Measurements from ENCODE around the gene VMP1.
"Not testable (repeated sequence)": the region's sequence is repeated elsewhere in the genome, so short reads cannot be mapped to it uniquely, and the experiment has no call there.

Gene VMP1

DNA sequence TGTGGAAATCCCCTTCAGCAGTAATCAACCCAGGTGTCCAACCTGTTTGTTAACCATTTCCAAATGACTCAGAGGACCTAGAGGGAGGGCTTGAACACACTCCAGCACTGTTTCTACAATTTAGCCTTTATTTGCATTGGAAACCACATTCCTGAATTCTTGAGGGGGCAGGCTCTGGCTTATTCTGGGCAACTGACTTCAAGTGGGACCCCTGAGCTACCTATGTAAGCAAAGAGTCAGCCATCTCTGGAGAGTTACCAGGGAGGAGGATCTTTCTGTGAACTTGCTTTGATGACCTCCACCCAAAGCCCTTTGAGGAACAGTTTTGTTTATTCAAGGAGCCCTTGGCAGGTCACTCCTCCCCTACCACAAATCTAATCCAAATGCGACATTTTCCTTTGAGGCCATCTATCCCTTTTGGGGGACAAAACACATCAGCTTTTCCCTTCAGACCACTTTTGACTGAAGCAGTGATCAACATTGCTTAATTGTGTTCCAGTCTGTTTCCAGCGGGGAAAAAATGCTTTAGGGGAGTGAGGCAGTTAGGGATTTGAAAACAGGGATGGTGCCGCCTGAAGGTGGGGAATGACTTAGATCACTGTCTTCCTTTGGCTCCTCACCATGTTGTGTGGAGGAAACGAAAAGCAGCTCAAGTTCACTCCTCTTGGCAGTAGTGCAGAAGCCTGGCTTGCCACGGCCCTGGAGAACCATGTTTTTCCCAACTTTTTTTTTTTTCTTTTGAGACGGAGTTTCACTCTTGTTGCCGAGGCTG is 139.1 kb downstream of the VMP1 start:
- peak; percentile 86 for DNase-seq (ENCODE audit: low read depth)
- TF ChIP-seq, protein P1, sequence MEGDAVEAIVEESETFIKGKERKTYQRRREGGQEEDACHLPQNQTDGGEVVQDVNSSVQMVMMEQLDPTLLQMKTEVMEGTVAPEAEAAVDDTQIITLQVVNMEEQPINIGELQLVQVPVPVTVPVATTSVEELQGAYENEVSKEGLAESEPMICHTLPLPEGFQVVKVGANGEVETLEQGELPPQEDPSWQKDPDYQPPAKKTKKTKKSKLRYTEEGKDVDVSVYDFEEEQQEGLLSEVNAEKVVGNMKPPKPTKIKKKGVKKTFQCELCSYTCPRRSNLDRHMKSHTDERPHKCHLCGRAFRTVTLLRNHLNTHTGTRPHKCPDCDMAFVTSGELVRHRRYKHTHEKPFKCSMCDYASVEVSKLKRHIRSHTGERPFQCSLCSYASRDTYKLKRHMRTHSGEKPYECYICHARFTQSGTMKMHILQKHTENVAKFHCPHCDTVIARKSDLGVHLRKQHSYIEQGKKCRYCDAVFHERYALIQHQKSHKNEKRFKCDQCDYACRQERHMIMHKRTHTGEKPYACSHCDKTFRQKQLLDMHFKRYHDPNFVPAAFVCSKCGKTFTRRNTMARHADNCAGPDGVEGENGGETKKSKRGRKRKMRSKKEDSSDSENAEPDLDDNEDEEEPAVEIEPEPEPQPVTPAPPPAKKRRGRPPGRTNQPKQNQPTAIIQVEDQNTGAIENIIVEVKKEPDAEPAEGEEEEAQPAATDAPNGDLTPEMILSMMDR (IDR thresholded peaks at IDR 0.05; ENCODE audit: low read length, missing control alignments) = no peak
- H3K4me3 ChIP-seq (replicated peaks; ENCODE audit: low read depth, low read length) = no peak overlapping the region

DNA sequence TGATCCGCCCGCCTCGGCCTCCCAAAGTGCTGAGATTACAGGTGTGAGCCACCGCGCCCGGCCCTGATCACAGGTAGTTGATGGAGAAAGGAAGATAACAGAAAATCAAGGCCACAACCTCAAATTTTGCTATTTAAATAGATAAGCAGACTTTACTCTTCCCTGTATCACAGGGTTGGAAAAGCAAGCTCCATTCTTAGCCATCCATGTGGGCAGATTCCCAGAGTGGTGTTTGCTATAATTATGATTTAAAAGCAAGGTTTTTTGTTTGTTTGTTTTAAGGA is 140.9 kb downstream of the VMP1 start:
- TF ChIP-seq, protein P1 (IDR thresholded peaks at IDR 0.05; ENCODE audit: low read length, missing control alignments) = no peak
- DNase-seq (ENCODE audit: low read depth) = no peak
- no peak overlapping the region for H3K4me3 ChIP-seq (replicated peaks; ENCODE audit: low read depth, low read length)

DNA sequence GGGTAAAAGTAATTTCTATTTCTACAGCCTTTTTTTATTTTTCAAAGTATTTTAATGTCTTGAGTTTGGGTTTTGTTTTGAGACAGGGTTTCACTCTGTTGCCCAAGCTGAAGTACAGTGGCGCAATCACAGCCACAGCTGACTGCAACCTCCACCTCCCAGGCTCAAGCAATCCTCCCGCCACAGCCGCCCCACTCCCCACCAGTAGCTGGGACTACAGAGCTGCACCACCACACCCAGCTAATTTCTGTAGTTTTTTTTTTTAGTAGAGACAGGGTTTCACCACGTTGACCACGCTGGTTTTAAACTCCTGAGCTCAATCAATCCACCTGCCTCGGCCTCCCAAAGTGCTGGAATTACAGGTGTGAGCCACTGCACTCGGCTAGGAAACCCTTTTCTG is 141.3 kb downstream of the VMP1 start:
- H3K4me3 ChIP-seq (replicated peaks; ENCODE audit: low read depth, low read length) = no peak overlapping the region
- DNase-seq (ENCODE audit: low read depth) = peak; percentile 87
- TF ChIP-seq, protein P1 (IDR thresholded peaks at IDR 0.05; ENCODE audit: low read length, missing control alignments) = no peak

DNA sequence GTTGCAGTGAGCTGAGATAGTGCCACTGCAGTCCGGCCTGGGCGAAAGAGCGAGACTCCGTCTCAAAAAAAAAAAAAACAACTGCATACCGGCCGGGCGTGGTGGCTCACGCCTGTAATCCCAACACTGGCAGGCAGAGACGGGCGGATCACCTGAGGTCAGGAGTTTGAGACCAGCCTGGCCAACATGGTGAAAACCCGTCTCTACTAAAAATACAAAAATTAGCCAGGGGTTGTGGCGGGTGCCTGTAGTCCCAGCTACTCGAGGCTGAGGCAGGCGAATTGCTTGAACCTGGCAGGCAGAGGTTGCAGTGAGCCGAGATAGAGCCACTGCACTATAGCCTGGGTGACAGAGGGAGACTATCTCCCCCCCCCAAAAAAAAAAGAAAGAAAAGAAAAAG is 142.9 kb downstream of the VMP1 start:
- not testable (repeated sequence) for H3K4me3 ChIP-seq (replicated peaks; ENCODE audit: low read depth, low read length); DNase-seq (ENCODE audit: low read depth)

DNA sequence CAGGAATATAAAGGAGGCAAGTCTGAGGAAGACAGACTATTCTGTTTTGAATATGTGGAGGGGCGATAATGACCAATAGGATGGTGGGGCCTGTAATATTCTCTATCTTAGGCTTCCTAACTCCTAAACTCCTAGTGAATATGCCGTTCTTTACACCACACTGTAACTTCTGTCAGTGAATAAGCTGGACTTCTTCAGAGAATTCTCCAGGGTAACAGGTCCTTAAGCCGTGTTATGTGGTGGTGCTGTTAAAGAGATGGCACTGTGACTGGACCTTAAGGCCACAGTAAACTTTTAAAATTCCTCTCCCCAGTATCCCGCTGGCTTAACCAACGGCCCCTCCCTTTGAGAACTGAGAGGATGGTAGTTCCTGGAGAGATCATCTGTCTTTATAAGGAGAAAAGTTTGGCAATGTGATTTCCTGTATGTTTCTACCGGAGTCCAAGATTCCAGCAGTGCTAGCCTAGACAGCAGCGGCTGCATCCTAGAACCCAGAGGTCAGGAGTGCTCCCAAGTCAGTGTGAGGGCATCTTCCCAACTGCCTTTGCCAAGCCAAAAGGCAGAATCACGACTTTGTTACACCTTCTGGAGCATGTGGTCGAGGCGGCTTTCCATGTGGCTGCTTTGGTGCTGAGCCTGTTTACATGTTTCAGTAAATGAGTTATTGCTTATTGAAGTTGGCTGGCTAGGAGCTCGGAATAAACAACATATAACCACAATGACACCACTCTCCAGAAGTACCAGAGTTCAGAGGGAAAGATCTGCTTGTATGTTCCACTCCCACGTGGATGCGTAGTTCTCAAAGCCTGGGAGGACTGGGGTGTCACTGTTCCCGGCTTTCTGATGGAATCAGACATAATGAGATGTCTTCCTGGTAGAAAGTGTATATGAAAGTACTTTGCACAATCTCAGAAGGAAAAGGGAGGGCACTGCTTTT is 144.3 kb downstream of the VMP1 start:
- TF ChIP-seq, protein P1 (IDR thresholded peaks at IDR 0.05; ENCODE audit: low read length, missing control alignments) = no peak
- H3K4me3 ChIP-seq (replicated peaks; ENCODE audit: low read depth, low read length) = no peak overlapping the region
- peak; percentile 83 for DNase-seq (ENCODE audit: low read depth)

DNA sequence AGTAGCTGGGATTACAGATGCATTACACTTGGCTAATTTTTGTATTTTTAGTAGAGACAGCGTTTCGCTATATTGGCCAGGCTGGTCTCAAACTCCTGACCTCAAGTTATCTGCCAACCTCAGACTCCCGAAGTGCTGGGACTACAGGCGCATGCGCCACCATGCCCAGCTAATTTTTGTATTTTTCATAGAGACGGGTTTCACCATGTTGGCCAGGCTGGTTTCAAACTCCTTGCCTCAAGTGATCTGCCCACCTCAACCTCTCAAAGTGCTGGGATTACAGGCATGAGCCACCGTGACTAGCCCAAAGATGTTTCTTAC is 145.4 kb downstream of the VMP1 start:
- DNase-seq (ENCODE audit: low read depth) = not testable (repeated sequence)

DNA sequence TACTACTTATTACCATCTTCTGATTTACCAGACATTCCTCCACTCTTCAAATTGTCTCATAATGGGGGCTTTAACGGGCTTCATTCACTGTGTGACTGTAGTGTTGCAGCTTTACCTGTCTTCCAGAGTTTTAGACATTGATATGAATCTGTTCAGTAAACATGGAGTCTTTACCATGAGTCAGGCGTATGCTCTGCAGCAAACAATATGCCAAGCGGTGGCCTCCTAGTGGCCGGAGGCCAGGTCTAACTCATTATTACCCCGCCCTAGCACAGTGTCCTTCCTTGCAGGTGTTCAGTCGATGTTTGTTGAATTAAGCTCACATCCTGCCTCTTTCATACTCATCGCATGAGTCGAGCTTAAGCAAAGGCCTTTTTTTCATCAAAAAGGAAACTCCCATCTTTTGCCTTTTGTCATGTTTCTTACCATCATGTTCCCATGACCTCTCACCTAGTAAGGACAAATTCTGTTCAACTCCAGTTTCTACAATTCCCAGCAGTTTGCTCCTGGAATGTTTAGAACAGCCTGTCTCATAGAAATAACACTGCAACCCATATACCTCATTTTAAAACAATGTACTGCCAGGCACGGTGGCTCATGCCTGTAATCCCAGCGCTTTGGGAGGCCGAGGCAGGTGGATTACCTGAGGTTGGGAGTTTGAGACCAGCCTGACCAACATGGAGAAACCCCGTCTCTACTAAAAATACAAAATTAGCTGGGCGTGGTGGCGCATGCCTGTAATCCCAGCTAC is 145.9 kb downstream of the VMP1 start:
- TF ChIP-seq, protein P1 (IDR thresholded peaks at IDR 0.05; ENCODE audit: low read length, missing control alignments) = peak; percentile 50
- no peak overlapping the region for H3K4me3 ChIP-seq (replicated peaks; ENCODE audit: low read depth, low read length)
- DNase-seq (ENCODE audit: low read depth) = peak; percentile 92

More for the DNA sequence above, 145.4 kb downstream of the VMP1 start:
- not testable (repeated sequence) for H3K4me3 ChIP-seq (replicated peaks; ENCODE audit: low read depth, low read length)

DNA sequence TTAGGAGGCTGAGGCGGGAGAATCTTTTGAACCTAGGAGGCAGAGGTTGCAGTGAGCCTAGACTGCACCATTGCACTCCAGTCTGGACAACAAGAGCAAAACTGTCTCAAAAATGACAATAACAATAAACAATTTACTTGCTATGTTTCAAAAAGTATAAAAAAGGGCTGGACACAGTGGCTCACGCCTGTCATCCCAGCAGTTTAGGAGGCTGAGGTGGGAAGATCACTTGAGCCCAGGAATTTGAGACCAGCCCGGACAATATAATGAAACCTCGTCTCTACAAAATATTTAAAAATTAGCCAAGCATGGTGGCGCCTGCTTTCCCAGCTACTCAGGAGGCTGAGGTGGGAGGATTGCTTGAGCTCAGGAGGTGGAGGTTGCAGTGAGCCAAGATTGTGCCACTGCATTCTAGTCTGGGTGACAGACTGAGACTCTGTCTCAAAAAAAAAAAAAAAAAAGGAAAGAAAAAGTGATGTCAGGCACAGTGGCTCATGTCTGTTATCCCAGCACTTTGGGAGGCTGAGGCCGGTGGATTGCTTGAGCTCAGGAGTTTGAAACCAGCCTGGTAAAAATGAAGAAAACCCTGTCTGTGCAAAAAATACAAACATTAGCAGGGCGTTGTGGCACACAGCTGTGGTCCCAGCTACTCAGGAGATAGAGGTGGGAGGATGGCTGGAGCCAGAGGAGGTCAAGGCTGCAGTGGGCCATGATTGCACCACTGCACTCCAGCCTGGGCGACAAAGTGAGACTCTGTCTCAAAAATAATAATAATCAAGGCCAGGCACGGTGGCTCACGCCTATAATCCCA is 146.7 kb downstream of the VMP1 start:
- H3K4me3 ChIP-seq (replicated peaks; ENCODE audit: low read depth, low read length); DNase-seq (ENCODE audit: low read depth): not testable (repeated sequence)
